Peyer's patch (tissue), 4 donors: Measurements from ENCODE around the gene MAPK10.

Source experiments
- CTCF ChIP-seq, 6 experiments: fragments of 450-650 bp in 4 of 6; fragments of 200-600 bp in 2 of 6; sonication (generic) in 1 of 6; IDR thresholded peaks; one replicate each; pipeline ENCODE4 v1.5.1; 2017 to 2019; ENCODE audit warnings: antibody characterized with exemption in 6 of 6, mild to moderate bottlenecking in 3 of 6, moderate library complexity in 1 of 6
- POLR2A ChIP-seq, 2 donors: fragments of 450-650 bp; IDR thresholded peaks; one replicate each; pipeline ENCODE4 v1.5.1; 2017; ENCODE audit warnings: antibody characterized with exemption in 2 of 2, mild to moderate bottlenecking in 2 of 2, moderate library complexity in 2 of 2

DNA sequence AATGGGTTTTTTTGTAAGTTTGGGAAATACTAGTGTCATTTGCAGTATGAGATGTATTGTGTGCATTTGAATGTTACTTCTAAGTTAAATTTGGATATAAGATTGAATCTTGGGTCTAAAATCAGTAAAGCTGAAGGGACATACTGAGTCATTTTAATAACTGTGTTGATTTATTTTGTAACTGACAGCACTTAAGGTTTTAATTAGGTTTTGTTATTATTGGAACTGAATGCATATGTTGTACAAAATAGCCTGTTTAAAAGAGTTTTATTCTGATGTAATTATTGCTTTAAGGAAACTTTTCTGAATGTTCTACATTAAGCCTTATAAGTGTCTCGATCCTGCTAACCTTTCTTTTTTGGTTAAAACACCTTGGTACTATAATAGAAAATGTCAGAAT is 396.6 kb downstream of the MAPK10 start:
- TF ChIP-seq CTCF (IDR thresholded peaks at IDR 0.05), result no peak
- TF ChIP-seq POLR2A (IDR thresholded peaks at IDR 0.05), result no peak
